ENCODE results near the gene CORO2A.
"Not testable (repeated sequence)": the region's sequence is repeated elsewhere in the genome, so short reads cannot be mapped to it uniquely, and the experiment has no call there.

Gene CORO2A

DNA sequence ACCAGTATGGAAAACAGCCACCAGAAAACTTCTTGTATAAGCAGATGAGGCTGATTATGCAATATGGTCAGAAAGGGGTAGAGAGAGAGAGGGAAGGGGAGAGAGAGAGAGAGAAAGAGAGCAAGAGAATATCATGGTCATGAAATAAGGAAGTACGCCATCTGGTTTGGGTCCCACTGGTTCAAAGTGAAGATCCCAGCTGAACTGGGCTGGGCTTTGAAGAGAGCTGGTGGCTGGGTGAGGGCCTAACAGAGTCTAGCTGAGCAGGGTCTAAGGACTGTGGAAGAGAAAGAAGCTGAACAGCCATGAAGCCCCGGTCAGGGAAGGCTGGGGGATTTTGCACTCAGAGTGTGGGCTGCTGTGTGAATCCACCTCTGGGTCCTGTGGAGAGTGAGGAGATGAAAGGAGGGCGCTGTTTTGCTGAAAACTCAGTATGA lies 88.0 kb downstream of the CORO2A start:
- DNase-seq: peak; percentile 26

DNA sequence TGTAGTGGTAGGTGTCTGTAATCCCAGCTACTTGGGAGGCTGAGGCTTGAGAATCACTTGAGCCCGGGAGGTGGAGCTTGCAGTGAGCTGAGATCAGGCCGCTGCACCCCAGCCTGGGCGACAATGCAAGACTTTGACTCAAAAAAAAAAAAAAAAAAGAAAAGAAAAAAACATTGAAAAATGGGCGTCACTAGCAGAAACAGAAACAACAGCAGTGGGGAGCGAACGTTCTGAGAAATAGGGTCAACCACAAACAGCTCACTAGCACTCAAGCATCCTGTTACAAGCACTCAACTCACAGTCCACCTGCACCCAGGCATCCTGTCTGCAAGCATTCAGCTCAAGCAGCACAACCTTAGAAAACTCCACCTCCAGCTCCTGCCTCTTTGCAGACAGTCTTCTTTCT lies 90.6 kb downstream of the CORO2A start:
- DNase-seq: peak; percentile 92

DNA sequence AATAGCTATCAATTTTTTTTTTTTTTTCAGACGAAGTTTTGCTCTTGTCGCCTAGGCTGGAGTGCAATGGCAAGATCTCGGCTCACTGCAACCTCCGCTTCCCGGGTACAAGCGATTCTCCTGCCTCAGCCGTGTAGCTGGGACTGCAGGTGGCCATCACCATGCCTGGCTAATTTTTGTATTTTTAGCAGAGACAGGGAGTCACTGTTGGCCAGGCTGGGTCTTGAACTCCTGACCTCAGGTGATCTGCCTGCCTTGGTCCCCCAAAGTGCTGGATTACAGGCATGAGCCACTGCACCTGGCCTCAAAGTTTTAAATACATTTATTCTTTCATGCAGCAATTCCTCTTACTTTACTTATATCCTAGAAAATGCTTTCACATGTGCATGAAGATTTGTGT lies 91.0 kb downstream of the CORO2A start:
- no peak for DNase-seq

DNA sequence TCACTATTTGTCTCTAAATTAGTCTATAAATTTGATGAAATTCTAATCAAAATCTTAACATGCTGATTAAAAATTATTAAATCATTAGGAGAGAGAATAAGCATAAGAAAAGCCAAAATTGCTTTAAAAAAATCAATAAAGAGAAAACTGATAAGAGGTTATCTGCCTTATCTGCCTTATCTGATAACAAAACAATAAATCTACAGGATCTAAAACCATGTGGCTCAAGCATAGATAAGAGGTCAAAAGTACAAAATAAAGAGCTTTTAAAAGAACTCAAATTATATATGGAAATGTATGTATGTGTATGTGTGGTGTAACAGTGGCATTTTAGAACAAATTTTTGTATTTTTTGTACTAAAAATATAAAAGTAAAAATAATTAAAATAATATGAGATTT lies 92.0 kb downstream of the CORO2A start:
- DNase-seq: no peak

DNA sequence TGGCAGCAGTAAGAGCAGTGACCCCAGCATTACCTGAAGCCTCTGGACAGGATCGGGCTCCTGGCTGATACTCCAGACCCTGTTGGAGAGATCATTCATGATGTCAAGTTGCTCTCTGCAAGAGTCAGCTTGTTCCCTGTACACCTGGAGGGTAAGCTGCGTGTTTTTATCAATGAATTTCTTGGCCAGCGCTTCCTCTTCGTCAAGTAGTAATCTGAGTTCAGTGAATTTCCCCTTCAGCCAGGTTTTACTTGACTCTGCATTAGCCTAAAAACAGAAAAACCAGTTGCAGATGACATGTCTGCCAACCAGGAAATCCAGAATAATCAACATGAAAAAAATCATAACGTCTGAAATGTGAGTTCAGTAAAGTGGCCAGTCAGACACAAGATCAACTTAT lies 92.5 kb downstream of the CORO2A start:
- DNase-seq: no peak

DNA sequence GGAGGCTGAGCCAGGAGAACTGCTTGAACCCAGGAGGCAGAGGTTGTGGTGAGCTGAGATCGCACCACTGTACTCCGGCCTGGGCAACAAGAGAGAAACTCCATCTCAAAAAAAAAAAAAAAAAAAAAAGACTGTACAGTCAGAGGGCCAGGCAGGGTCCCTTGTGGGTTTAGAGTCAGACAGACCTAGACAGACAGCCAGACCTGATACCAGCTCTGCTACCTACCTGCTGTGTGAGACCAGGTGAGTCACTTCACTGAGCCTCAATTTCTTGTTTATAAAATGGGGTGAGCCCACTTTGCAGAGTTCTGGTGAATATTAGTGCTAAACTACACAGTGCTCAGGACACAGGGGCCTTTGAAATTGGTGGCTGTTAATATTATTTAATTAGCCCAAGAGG lies 93.1 kb downstream of the CORO2A start:
- DNase-seq: peak; percentile 57

DNA sequence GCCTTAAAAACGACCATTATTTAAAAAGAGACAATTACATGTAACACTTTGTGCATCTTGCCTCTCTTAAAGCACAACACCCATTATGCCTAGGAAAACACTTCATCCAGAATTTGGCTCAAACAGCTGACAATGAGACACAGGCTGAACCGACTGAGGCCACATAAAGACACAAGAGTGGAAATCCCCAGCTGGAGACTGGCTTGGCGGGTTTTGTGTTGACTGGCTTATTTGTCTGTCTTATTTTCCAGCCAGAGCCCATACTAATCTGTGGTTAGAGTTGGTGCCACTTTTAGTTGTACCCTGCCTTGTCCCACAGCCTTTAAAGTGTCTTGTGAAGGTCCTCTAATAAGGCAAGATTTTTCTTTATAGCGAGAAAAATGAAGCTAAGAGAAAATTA lies 94.6 kb downstream of the CORO2A start:
- peak; percentile 41 for DNase-seq

DNA sequence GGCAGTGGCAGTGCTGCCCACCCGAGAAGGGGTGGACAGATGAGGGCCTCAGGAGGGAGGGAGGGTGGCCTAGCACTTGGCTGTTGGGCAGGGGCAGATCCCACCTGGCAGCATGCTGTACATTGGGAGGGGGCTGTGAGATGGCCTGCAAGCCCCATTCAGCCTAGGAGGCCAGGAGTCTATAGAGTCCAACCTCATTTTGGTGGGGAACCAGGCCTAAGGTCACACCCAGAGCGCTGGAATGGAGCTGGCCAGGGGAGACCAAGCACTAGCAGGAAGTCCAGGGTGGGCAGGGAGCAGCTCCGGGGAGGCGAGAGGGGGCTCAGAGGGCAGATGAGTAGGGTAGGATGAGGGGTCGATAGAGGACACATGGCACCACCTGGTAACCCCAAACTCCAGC lies 96.3 kb downstream of the CORO2A start:
- DNase-seq: no peak

DNA sequence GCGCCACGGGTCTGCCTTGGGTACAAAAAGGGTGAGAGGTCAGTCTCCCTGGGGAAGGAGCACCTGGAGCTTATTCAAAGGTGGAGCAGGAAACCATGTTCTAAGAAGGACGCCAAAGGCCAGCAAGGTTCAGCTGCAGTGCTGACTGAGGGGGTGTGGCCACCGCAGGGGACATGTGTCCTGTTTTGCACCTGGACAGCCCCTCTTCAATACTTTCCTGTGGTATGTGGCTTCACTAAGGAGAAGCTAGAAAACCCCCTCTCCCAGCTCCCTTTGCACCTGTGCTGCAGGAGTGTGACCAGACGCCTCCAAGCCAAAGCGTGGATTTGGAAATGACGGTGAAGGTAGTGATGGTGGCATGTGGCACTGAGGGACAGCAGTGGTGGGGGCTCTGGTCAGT lies 97.0 kb downstream of the CORO2A start:
- DNase-seq: no peak

DNA sequence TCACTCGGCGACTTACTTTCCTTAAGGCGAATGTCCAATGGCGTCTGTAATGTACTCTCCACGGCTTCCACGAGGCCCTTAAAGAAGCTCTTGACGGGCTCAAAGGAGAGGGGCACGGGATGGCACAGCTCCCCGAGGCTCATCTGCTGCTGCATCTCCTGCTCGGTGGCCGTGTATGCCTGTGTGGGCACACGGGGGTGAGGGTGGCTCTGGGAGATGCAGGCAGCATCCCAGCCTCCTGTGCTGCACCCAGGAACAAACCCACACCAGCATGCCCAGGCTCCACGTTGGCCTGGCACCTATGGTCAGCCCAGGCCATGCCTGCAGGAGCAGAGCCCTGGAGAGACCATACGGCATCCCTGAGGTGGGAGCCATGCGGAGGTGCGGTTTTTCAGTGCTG lies 97.6 kb downstream of the CORO2A start:
- DNase-seq: no peak

DNA sequence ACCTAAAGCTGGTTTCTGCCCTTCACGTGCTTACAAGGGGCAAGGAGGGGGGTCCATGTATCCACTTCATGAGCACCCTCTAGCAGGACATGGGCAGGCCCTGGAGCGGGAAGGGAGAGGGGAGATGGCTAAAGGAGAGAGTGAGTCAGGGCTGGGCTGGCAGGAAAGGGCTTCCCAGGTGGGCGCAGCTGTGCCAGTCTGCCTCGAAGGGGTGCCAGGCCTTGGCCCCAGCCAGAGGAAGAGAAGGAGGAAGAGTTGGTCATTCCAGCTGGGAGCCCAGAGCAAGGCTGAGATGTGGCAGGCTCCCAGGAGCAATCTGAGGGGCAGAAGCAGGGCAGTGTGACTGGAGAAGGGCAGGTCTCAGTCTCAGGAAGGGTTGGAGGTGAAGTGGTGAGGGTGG lies 98.1 kb downstream of the CORO2A start:
- DNase-seq: no peak

DNA sequence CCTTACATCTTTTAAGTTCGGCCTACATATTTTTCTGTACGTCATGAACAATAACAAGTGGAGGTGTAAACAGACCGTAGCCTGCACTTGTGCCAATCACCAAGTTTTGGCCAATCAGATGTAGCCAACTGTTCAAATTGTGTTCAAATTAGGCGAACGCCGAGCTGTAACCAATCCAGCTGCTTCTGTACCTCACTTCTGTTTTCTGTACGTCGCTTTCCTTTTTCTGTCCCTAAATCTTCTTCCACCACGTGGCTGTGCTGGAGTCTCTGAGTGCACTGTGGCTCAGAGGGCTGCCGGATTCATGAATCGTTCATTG lies 99.9 kb downstream of the CORO2A start:
- peak; percentile 37 for DNase-seq

DNA sequence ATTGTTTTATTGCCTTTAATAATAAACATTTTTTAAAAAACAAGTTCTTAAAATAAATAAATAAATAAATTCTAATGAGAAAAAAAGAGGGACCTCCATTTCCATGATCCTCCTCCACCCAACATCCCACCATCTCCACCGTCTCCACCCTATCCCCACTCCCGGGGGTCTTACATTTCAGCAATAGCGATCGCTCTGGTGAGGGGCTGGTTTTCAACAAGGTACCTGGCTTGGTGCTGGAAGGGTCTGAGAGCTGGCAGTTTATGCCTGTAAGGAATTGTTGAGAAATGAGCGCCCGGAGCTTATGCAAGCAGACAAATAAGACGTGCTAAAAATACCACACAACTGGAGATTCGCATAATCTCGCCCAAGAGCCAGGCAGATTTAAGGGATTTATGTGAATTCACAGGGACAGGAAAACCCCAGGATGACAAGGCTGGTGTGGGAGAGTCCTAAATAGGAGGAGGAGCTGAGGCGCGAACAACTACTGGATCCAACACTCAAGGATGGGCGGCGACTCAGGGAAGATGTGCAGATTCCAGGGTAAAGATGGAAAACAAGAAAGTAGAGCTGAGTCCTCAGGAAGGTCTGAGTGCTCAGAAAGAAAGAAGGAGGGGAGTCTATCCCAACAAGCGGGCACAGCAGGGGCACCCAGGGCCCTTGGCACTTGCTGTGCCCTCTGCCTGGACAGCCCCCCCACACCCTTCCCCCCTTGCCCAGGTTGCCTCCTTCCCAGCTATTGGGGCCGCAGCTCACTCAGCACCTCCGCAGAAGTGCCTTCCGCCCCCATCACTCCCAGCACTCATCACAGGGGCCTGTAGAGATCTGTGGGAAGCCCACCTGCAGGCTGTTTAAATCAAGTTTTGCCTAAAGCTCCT lies 100.5 kb downstream of the CORO2A start:
- no peak for DNase-seq

DNA sequence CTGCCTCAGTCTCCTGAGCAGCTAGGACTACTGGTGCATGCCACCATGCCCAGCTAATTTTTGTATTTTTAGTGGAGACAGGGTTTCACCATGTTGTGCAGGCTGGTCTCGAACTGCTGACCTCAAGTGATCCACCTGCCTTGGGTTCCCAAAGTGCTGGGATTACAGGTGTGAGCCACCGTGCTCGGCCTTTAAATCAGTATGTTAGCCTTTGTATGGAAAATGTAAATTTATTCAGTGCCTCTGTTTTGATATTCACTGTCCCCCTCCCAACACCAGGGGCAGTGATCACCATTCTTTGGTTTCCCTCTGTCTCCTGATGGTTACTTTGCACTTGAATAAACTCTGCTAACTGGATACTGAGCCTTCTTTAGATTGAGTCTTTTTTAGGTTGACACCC lies 101.8 kb downstream of the CORO2A start:
- not testable (repeated sequence) for DNase-seq

DNA sequence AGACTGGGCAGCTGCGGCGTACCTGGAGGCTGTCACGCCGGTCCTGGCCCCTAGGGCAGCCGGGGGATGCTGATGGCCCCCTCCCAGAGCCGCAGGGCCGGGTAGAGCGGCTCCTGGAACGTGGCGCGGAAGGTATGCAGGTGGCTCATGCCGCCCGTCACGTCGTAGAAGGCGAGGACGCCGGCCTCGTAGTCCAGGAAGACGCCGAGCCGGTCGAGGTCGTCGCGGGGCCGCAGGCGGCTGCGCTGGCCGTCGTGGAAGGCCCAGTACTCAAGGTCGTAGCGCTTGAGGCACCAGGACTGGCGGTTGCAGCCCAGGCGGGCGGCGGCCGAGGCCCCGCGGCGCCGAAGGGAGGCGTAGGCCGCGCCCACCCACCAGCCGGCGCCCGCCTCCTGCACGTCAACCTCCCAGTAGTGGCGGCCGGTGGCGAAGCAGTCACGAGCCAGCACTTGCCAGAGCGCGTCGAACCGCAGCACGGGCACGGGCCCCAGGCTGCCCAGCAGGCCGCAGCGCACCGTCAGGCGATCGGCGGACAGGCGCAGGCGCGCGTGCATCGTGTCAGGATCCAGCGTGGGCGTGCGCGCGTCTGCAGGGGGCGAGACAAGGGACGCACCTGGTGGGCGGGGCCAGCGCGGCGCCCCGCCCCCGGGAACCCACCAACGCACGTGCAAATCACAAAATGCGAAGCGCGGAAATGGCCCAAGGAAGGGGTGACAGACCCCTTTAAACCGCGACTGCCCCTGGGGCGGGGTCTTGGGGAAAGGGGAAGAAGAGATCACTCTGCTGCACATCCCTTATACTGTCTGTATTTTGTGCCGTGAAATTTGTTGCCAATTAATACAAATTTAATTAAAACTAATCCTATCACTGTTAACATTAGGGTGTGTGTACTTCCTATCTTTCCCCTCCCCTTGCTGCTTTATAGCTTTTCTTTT lies 104.8 kb downstream of the CORO2A start:
- DNase-seq: peak; percentile 74

DNA sequence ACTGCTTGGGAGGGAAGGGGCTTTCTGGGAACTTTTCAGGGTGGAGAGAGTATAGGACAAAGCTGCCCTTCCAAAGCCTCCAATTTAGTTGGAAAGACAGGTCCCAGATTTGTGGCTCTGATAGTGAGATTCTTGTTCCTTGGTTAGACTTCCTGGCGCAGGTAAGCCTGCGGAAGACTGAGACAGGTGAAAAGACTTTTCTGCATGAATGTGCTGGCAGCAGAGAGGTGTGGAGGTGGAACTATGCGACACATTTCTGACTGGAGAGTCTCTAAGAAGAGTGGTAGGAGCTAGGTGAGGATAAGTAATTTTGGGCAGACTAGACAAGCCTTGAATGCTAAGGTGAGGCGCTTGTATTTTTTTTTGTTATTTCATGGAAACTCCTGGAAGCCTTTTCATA lies 106.0 kb downstream of the CORO2A start:
- no peak for DNase-seq

DNA sequence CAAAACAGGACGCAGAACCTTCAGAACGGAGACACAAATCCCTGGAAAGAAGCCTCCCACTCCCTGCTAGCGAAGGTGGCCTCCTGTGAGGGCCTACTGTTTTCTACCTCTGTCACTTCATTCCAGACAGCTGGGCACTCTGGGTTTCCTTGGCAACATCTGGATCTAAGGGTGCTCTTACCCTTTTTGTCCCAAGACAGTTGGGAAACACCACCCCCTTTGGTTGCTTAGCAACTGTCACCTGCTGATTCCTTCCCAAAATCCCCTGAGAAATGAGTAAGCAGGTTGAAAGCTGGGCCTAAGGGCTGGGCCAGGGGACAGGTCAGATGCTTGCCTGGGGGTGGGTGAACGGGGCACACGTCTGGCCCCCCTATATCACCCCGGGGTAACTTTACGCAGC lies 106.5 kb downstream of the CORO2A start:
- DNase-seq: no peak

DNA sequence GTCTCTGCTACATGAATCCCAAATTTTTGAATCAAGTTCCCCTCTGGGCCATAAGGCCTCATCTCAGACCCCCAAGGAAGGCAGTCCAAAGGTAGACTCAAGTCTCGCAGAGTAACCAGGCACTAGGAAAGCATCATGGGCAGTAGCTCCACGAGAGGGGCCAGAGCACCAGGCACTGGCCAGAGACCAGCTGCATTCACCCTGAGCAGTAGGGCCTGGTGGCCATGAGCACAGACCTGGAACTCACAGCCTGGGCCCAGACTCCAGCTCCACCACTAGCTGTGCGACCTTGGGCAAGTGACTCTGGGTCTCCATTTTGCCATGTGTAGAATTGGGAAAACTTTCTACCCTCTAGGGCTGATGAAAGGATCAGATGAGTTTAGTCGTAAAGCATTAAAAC lies 107.4 kb downstream of the CORO2A start:
- no peak for DNase-seq

DNA sequence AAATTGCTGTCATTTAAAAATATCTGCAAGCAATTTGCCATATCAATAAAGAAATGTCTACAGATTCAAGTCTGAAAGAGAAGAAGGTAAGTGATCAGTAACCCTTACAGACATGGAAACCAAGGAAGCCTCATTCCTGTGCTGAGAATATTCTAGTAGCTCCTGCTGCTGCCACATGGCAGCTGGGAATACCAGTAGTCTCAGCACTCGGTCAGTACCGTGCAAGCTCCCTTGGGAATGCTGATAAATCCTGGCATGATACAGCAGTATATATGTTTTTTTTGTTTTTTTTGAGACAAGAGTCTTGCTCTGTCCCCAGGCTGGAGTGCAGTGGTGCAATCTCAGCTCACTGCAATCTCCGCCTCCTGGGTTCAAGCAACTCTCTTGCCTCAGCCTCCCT lies 108.0 kb downstream of the CORO2A start:
- no peak for DNase-seq

DNA sequence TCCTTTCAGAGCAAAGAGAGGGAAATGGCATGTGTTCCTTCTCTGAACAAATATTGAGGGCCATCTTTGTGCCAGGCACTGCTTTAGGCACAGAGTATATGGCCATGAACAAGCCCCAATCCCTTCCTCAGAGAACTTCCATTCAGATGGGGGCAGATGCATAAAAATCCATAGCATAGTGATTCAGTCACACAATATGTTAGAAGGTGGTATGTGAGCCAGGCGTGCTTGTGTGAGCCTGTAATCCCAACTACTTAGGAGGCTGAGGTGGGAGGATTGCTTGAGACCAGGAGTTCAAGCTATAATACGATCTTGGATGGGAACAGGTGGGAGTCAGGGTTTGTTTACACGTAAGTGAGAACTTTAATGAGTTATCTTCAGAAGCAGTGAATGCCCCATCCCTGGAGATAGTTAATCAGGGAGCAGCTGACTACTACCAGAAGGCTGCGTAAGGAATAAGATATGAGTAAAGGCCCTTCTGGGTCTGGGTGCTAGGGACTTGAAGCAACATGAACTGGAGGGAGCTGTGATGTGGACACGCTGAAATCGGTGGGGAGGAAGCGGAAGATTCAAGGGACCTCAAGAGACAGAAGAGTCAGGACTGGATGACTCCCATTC lies 108.8 kb downstream of the CORO2A start:
- DNase-seq: no peak

DNA sequence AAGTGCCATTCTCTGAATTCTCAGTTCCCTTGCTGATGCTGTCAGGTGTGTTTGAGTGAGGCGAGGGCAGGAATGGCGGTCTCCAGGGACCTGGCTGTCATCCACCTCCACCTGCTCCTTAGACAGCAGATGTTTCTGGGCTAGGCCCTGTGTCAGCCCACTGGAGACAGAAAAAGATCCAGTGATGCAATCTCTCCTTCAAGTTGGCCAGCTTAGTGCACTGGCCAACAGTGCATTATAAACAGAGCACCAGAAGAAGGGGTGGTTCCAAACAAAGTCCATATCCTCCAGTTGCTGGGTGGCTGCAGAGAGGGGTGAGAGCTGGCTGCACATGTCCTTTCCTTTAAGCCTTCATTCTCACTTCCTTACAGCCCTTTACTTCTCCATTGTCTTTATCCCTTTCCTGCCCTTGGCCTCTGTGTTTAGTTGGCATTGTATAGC lies 109.4 kb downstream of the CORO2A start:
- DNase-seq: no peak

DNA sequence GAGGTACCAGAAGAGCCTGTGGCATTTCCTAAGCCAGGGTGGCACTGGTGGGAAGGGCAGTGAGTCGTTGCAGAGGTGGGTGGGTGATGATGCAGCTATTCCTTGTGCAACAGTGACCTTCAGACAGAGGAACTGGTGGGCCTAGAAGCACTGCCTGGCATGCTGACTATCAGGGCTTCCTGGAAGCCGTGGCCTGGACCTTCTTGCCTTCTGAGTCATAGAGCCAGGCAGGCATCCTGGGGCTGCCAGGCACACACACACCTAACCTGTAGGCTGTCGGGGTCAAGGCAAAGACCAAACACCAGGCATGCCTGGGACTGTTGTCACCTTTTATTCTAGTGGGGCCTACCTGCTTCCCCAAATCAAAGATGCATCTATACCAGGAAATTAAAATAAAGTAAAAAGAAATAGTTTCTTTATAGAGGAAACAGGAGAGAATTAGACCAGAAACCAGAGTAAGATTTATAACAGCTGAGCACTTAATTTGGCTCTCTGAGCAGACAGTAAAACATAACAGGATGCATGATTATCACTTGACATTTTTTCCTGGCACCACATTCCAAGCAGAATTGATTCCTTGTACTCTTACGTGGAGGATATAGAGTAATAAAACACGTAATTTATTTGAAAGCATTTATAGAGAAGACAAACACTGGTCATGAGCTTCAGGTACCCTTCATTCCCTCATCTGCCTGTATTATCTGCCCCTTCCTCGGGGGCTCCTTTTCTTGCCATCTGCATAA lies 110.8 kb downstream of the CORO2A start:
- DNase-seq: no peak

DNA sequence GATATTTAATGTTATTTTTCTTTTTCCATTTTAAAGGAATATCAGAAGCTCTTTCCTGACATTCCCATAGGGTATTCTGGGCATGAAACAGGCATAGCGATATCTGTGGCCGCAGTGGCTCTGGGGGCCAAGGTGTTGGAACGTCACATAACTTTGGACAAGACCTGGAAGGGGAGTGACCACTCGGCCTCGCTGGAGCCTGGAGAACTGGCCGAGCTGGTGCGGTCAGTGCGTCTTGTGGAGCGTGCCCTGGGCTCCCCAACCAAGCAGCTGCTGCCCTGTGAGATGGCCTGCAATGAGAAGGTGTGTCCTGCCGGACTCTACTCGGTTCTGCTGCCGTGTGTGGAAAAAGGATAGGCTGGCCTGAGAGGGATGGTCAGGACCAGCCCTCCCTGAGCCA lies 111.7 kb downstream of the CORO2A start:
- no peak for DNase-seq
